ENCODE results near the gene RBPJL.

DNA sequence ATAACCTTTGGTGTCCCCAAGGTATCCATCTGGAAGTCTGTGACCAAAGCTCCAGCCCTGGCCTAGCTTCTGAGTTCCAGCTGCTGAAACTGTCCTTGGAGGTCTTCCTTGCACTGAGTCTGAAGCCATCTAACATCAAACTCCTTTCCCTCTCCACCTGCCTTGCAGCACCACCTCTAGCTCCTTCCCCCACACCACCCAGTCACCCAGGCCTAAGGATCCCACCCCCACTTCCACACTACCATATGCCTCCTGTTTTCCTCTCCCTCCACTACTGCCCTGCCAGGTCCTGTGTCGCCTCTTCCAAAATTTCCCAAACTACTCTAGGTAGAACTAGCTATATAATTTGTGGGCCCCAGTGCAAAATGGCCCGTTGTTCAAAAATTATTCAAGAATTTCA lies 12.3 kb downstream of the RBPJL start:
- TF ChIP-seq, protein P1, sequence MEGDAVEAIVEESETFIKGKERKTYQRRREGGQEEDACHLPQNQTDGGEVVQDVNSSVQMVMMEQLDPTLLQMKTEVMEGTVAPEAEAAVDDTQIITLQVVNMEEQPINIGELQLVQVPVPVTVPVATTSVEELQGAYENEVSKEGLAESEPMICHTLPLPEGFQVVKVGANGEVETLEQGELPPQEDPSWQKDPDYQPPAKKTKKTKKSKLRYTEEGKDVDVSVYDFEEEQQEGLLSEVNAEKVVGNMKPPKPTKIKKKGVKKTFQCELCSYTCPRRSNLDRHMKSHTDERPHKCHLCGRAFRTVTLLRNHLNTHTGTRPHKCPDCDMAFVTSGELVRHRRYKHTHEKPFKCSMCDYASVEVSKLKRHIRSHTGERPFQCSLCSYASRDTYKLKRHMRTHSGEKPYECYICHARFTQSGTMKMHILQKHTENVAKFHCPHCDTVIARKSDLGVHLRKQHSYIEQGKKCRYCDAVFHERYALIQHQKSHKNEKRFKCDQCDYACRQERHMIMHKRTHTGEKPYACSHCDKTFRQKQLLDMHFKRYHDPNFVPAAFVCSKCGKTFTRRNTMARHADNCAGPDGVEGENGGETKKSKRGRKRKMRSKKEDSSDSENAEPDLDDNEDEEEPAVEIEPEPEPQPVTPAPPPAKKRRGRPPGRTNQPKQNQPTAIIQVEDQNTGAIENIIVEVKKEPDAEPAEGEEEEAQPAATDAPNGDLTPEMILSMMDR (conservative IDR thresholded peaks at IDR 0.05; ENCODE audit: low read depth, low read length), result no peak
- no peak for TF ChIP-seq EZH2 (IDR thresholded peaks at IDR 0.05; ENCODE audit: borderline replicate concordance, low read depth, low read length, poor library complexity, severe bottlenecking)

All from A673 (cell line).